Endodermal cell (in vitro differentiated cells): ENCODE measurements around the gene KMT2C. TPM values are rescaled to one million over a fixed set of nuclear protein-coding genes. Genes with fewer than 3 reads are reported as not detected.
"Not testable (repeated sequence)": the region's sequence is repeated elsewhere in the genome, so short reads cannot be mapped to it uniquely, and the experiment has no call there.

Source experiments
- DNase-seq: peaks from one replicate; pipeline ENCODE4 v3.0.0-alpha.2; 2017
- H3K27ac ChIP-seq: 2 replicates; pipeline ENCODE4 v1.5.1; 2013; ENCODE audit warnings: mild to moderate bottlenecking, low read depth, low read length, moderate library complexity
- H3K27me3 ChIP-seq: 2 replicates; pipeline ENCODE4 v1.6.1; 2013; ENCODE audit warnings: mild to moderate bottlenecking, low read length, moderate library complexity; ENCODE audit not compliant: insufficient read depth, control insufficient read depth, poor library complexity, severe bottlenecking
- H3K36me3 ChIP-seq: 2 replicates; pipeline ENCODE4 v1.7.0; 2013; ENCODE audit warnings: mild to moderate bottlenecking, low read length, moderate library complexity; ENCODE audit not compliant: control insufficient read depth, insufficient read depth
- H3K4me1 ChIP-seq: one replicate; pipeline ENCODE4 v1.7.0; 2013; ENCODE audit warnings: low read length; ENCODE audit not compliant: control insufficient read depth, insufficient read depth
- H3K4me3 ChIP-seq: 2 replicates; pipeline ENCODE4 v1.5.1; 2013; ENCODE audit warnings: mild to moderate bottlenecking, low read length, moderate library complexity
- H3K9ac ChIP-seq: 2 replicates; pipeline ENCODE4 v1.6.1; 2013; ENCODE audit warnings: mild to moderate bottlenecking, low read length, moderate library complexity; ENCODE audit not compliant: poor library complexity, severe bottlenecking; ENCODE audit errors: extremely low read depth
- H3K9me3 ChIP-seq: 2 replicates; pipeline ENCODE4 v1.6.1; 2013; ENCODE audit warnings: mild to moderate bottlenecking, low read length, moderate library complexity; ENCODE audit not compliant: control insufficient read depth
- H3K27ac Mint-ChIP-seq: 2 replicates; pipeline ENCODE4 v1.8.0; 2020; ENCODE audit warnings: mixed read lengths
- H3K27me3 Mint-ChIP-seq: 2 replicates; pipeline ENCODE4 v1.8.0; 2021; ENCODE audit warnings: mild to moderate bottlenecking, mixed read lengths; ENCODE audit not compliant: insufficient read depth
- H3K36me3 Mint-ChIP-seq: 2 replicates; pipeline ENCODE4 v1.8.0; 2020; ENCODE audit warnings: low read depth, mixed read lengths
- H3K4me1 Mint-ChIP-seq: 2 replicates; pipeline ENCODE4 v1.8.0; 2020; ENCODE audit warnings: mixed read lengths
- H3K4me3 Mint-ChIP-seq: 2 replicates; pipeline ENCODE4 v1.8.0; 2020; ENCODE audit warnings: mild to moderate bottlenecking, moderate library complexity, mixed read lengths
- H3K9me3 Mint-ChIP-seq: 2 replicates; pipeline ENCODE4 v1.8.0; 2020; ENCODE audit warnings: mild to moderate bottlenecking, mixed read lengths
- CTCF ChIP-seq: fragments of 200-600 bp; sonication (generic); conservative IDR thresholded peaks from 2 replicates; pipeline ENCODE4 v1.5.0; 2021; ENCODE audit warnings: antibody characterized with exemption, mild to moderate bottlenecking
- WGBS, 2 experiments: methylation state at CpG; one replicate each; pipeline versions ENCODE4 v1.1.5 to v1.1.7; 2013; ENCODE audit warnings: missing lambda C conversion rate in 2 of 2, mixed read lengths in 1 of 2; ENCODE audit not compliant: insufficient coverage in 1 of 2, insufficient read length in 1 of 2; 5-methylcytosine and 5-hydroxymethylcytosine counted together
- total RNA-seq, 2 donors: library from RNA; stranded (reverse); fragmentation: NEBNext Ultra II Directional in 1 of 2; extraction: Animal tissue kit (Norgen Biotek cat#: 25700) in 1 of 2; gene quantifications; 2 replicates in 1 of 2; 3 replicates in 1 of 2; pipeline ENCODE4 v1.2.1, GENCODE V29; 2021

The KMT2C gene
- total RNA-seq, 2 donors from 2014 or later, result 54.3 to 60.6 TPM

GRCh38 chr7:152307902-152308301, 127.9 kb downstream of the KMT2C start:
- Mint-ChIP-seq H3K4me1 (no peaks in the 10 kb centered on the region), H3K27me3 (no peaks in the 10 kb centered on the region)

GRCh38 chr7:152299542-152300143, 136.2 kb downstream of the KMT2C start:
- not testable (repeated sequence) for DNase-seq, H3K4me1 ChIP-seq, H3K27ac Mint-ChIP-seq, H3K9me3 ChIP-seq, H3K27me3 Mint-ChIP-seq, H3K27ac ChIP-seq, H3K9me3 Mint-ChIP-seq, H3K9ac ChIP-seq, H3K27me3 ChIP-seq, H3K4me3 Mint-ChIP-seq, H3K36me3 ChIP-seq, H3K4me3 ChIP-seq, H3K4me1 Mint-ChIP-seq
- WGBS, 2 experiments, result 100% methylated on average over 1 of the region's 2 CpGs; no CpG with 5 or more reads in 1 of the 2 experiments
- H3K36me3 Mint-ChIP-seq, result peaks cover 40% of the 10 kb centered on the region

More at GRCh38 chr7:152307902-152308301, 127.9 kb downstream of the KMT2C start:
- Histone ChIP-seq H3K9ac (no peak overlapping the region), H3K27ac (no peak overlapping the region), H3K9me3 (no peaks in the 10 kb centered on the region), H3K27me3 (no peaks in the 10 kb centered on the region), H3K4me3 (no peak overlapping the region), H3K4me1 (no peaks in the 10 kb centered on the region), H3K36me3 (peaks cover 46% of the 10 kb centered on the region)
- DNase-seq, result no peak
- no peak overlapping the region for H3K4me3 Mint-ChIP-seq
- H3K27ac Mint-ChIP-seq, result no peak overlapping the region
- no peaks in the 10 kb centered on the region for H3K9me3 Mint-ChIP-seq
- H3K36me3 Mint-ChIP-seq, result peaks cover 44% of the 10 kb centered on the region
- TF ChIP-seq CTCF, result no peak

GRCh38 chr7:152292897-152293296, 142.9 kb downstream of the KMT2C start:
- Mint-ChIP-seq H3K36me3 (peaks cover 41% of the 10 kb centered on the region), H3K27ac (no peak overlapping the region), H3K4me1 (no peaks in the 10 kb centered on the region), H3K9me3 (peaks cover 12% of the 10 kb centered on the region), H3K4me3 (no peak overlapping the region), H3K27me3 (no peaks in the 10 kb centered on the region)
- Histone ChIP-seq H3K9ac (no peak overlapping the region), H3K27ac (no peak overlapping the region), H3K27me3 (no peaks in the 10 kb centered on the region), H3K9me3 (peaks cover 16% of the 10 kb centered on the region), H3K36me3 (peaks cover 27% of the 10 kb centered on the region), H3K4me1 (no peaks in the 10 kb centered on the region), H3K4me3 (no peak overlapping the region)
- no peak for DNase-seq
- WGBS, 2 experiments, result 85% methylated on average over 2 of the region's 2 CpGs; no CpG with 5 or more reads in 1 of the 2 experiments
- no peak for TF ChIP-seq CTCF

GRCh38 chr7:152286972-152287371, 148.8 kb downstream of the KMT2C start:
- H3K36me3 ChIP-seq, H3K4me3 ChIP-seq, H3K27ac Mint-ChIP-seq, H3K27me3 Mint-ChIP-seq, H3K4me1 Mint-ChIP-seq, H3K9ac ChIP-seq, H3K27me3 ChIP-seq, H3K4me1 ChIP-seq, H3K27ac ChIP-seq, DNase-seq, H3K4me3 Mint-ChIP-seq: not testable (repeated sequence)
- H3K9me3 ChIP-seq, result peaks cover 17% of the 10 kb centered on the region
- peaks cover 19% of the 10 kb centered on the region for H3K36me3 Mint-ChIP-seq
- H3K9me3 Mint-ChIP-seq, result peaks cover 11% of the 10 kb centered on the region
- 80% methylated on average over 1 of the region's 3 CpGs; no CpG with 5 or more reads in 1 of the 2 experiments for WGBS, 2 experiments

- H3K4me1 ChIP-seq, H3K9me3 Mint-ChIP-seq, H3K4me3 ChIP-seq, H3K27me3 ChIP-seq, H3K27ac Mint-ChIP-seq, H3K4me3 Mint-ChIP-seq, H3K27me3 Mint-ChIP-seq, H3K36me3 ChIP-seq, H3K27ac ChIP-seq, DNase-seq, H3K4me1 Mint-ChIP-seq, H3K9ac ChIP-seq: not testable (repeated sequence)
- peaks cover 15% of the 10 kb centered on the region for H3K9me3 ChIP-seq
- H3K36me3 Mint-ChIP-seq, result peaks cover 19% of the 10 kb centered on the region
Measured at GRCh38 chr7:152286219-152286618, 149.6 kb downstream of the KMT2C start.

- not testable (repeated sequence) for H3K4me1 ChIP-seq, H3K4me3 Mint-ChIP-seq, DNase-seq, H3K27ac ChIP-seq, H3K27me3 Mint-ChIP-seq, H3K9ac ChIP-seq, H3K27ac Mint-ChIP-seq, H3K27me3 ChIP-seq, H3K9me3 Mint-ChIP-seq, H3K4me1 Mint-ChIP-seq, H3K4me3 ChIP-seq, H3K36me3 ChIP-seq
- H3K9me3 ChIP-seq, result peaks cover 15% of the 10 kb centered on the region
- WGBS, 2 experiments, result 74 to 85% methylated on average over 2 to 3 of the region's 3 CpGs
- peaks cover 16% of the 10 kb centered on the region for H3K36me3 Mint-ChIP-seq
Measured at GRCh38 chr7:152284998-152285397, 150.8 kb downstream of the KMT2C start.
